ENCODE measurements around the gene RAB1A.
A peak's percentile ranks its signal among the peaks of the same experiment; 100 is the strongest.

RAB1A gene

DNA sequence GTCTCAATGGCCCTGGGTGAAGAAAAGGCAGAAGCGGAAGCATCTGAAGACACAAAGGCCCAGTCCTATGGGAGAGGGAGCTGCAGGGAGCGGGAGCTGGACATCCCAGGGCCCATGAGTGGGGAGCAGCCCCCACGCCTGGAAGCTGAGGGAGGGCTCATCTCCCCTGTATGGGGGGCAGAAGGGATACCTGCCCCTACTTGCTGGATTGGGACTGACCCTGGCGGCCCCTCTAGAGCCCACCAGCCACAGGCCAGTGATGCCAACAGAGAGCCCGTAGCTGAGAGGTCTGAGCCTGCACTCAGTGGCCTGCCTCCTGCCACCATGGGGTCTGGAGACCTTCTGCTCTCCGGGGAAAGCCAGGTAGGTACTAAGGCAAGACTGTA lies 60.5 kb downstream of the RAB1A start:
- no peak overlapping the region for H3K4me3 ChIP-seq (ENCODE audit: low read length)
- TF ChIP-seq, protein P1, sequence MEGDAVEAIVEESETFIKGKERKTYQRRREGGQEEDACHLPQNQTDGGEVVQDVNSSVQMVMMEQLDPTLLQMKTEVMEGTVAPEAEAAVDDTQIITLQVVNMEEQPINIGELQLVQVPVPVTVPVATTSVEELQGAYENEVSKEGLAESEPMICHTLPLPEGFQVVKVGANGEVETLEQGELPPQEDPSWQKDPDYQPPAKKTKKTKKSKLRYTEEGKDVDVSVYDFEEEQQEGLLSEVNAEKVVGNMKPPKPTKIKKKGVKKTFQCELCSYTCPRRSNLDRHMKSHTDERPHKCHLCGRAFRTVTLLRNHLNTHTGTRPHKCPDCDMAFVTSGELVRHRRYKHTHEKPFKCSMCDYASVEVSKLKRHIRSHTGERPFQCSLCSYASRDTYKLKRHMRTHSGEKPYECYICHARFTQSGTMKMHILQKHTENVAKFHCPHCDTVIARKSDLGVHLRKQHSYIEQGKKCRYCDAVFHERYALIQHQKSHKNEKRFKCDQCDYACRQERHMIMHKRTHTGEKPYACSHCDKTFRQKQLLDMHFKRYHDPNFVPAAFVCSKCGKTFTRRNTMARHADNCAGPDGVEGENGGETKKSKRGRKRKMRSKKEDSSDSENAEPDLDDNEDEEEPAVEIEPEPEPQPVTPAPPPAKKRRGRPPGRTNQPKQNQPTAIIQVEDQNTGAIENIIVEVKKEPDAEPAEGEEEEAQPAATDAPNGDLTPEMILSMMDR (conservative IDR thresholded peaks at IDR 0.05; ENCODE audit: low read depth, low read length), result no peak
- no peak for DNase-seq (ENCODE audit: low read depth)

DNA sequence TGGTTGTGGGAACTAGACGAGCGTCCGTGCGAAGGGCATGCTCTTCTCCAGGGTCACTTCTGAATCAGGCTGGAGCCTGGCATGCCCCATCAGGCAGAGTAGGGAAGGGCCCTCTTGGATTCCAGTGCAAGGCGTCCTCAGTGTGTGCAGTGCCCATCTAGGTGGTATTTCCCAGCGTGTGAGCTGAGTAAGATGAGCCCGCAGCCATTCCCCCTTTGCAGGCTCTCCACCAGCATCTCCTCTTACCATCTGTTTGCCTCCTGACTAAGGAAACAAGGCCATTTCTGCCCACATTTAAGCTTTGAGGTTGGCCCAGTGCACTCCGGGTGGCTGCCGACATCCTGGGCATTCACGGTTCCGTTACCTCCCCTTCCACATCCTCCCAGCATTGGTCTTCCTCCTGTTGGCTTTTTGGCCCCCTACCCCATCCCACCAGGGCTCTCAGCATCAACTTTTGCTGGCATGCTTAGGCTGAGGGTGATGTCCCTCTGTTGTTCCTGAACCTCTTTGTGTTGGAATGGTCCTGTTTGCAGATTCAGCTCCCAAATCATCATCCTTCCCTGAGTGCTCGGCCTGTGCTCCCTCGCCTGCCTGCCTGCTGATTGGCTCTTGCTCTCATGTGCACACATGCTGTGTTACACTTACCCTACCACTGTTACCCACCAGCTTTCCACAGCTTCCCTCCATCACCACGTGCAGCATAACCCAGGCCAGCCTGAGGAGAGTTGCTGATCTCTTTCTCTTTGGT lies 61.9 kb downstream of the RAB1A start:
- DNase-seq (ENCODE audit: low read depth), result no peak
- TF ChIP-seq, protein P1 (conservative IDR thresholded peaks at IDR 0.05; ENCODE audit: low read depth, low read length), result no peak
- no peak overlapping the region for H3K4me3 ChIP-seq (ENCODE audit: low read length)

DNA sequence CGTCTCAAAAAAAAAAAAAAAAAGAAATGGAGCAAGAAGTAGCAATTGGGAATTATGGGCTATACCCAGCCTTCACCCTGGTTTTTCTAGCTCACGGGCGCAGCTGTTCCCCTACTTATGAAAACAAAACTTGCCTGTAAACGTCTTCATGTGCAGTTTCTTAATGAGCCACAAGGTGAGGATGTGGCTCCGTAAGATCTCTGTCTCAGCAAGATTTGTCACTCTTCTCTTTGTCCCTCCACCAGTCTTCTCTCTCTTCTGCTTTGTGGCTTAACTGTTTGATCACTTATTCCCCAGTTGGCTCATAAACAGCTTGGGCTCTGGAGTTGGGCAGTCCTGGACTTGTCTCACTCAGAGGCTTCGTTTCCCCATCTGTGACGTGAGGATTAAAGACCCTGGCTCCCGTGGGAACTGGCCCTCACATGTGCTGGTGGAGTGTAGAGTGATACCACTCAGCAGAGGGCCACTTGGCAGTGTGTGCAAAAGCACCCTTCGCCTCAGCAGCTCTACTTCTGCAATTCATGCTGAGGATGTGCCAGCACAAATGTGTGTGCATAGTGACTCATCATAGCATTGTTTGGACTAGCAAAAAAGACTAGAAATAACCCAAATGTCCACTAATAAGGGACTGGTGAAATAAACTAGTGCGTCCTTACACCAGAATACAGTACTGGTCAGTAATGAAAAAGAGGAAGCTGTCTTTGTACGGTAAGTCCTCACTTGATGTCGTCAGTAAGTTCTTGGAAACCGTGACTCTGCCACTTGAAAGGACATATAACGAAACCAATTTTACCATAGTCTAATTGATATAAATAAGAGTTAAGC lies 65.0 kb downstream of the RAB1A start:
- H3K4me3 ChIP-seq (ENCODE audit: low read length), result no peak overlapping the region
- TF ChIP-seq, protein P1 (conservative IDR thresholded peaks at IDR 0.05; ENCODE audit: low read depth, low read length), result peak; percentile 72
- DNase-seq (ENCODE audit: low read depth), result peak; percentile 87

DNA sequence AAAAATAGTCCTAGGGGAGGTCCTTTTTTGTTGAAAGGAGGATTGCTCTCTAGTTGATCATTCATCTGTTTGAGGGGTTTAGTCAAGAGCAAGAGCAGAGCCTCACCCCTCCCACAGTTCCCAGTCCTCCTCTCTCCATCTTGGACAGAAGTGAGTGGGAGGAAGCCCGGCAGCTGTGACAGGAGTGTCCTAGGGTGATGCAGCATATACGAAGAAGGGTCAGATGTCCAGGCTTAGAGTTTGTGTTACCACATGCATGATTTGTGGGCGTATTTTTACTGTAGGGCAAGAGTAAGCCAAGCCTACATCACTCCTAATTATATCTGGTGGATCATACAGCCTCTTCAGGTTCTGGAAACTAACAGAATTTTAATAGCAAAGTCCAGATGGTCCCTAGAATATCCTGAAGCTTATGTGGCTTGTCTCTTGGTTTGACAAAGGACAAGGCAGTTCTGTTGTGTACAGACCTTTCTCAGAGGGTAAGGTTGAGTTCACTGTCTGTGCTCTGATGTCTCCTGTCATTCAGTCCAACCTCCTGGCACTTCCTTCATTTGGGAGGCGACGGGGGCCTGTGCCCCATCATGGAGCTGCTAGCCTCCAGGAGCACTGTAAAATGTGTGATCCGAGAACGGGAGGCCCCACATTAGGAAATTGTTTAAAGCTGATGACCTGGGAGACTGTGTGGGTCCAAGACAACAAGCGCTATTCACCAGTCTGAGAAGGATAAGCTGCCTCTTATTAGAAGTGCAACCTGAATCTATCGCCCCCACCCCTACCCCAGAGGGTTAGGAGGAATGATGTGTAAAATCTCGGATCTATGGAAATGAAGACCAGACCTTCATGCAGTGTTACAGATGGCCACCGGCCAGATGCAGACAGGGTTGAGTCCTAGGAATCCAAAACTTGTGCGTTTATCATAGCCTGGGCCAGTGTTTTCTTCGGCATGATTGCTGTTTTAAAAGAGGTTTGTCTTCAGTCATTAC lies 66.8 kb downstream of the RAB1A start:
- TF ChIP-seq, protein P1 (conservative IDR thresholded peaks at IDR 0.05; ENCODE audit: low read depth, low read length), result no peak
- no peak for DNase-seq (ENCODE audit: low read depth)

DNA sequence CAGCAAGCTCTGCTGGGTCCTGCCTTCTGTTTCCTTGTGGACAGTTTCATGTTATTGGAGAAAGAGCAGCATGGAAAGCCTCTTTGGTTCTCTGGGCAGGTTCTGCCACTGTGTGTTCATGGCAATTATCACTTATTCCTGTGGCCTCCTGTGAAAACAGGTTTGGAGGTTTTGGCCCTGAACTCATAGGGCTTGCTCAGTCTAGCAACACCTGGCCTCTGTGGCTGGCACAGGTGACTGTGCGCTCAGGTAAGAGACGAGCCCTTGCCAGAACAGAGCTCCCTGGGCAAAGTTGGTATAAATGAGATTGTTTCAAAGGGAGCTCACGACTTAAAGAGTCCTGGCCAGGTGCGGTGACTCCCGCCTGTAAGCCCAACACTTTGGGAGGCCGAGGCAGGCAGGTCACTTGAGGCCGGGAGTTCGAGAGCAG lies 68.0 kb downstream of the RAB1A start:
- TF ChIP-seq, protein P1 (conservative IDR thresholded peaks at IDR 0.05; ENCODE audit: low read depth, low read length), result no peak

More for the DNA sequence above, 66.8 kb downstream of the RAB1A start:
- H3K4me3 ChIP-seq (ENCODE audit: low read length), result no peak overlapping the region

DNA sequence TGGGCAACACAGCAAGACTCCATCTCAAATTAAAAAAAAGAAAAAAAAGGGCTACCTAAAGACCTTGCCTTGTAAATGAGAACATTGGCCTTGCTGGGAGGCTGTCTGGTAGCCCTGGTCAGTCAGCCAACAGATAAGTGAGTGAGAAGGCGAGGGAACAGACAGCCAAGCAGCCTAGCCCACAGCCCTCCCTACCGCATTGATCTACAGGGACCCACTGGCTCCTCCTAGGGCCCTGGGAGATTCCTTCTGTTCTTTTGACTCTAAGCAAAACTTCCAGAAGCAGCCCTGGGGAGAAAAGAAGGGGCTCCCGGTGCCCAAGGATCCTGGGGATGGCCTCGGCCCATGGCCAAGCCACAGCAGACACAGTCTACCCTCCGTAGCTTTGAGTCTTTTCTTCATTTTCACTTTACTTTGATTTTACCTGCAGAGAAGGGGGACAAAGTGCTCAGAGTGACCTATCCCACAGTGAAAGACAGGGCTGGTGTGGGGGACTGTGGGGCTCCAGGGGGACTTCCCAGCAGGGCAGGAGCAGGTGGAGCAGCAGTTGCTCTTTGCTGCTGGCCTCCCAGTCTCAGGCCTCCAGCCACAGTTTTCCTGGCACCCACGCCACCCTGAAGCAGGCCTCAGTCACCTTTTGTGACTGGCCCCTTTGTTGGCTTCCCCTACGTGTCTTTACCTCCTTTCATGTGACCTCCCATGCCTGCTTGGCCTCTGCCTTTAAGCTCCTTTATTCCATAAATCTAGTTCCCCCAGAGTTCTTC lies 68.6 kb downstream of the RAB1A start:
- TF ChIP-seq, protein P1 (conservative IDR thresholded peaks at IDR 0.05; ENCODE audit: low read depth, low read length), result no peak
- no peak overlapping the region for H3K4me3 ChIP-seq (ENCODE audit: low read length)
- DNase-seq (ENCODE audit: low read depth), result no peak

More for the DNA sequence above, 68.0 kb downstream of the RAB1A start:
- no peak for DNase-seq (ENCODE audit: low read depth)
- no peak overlapping the region for H3K4me3 ChIP-seq (ENCODE audit: low read length)
